ENCODE data around the gene UBE3B. TPM values are rescaled to one million over a fixed set of nuclear protein-coding genes. Genes with fewer than 3 reads are reported as not detected.

Gene UBE3B
- polyA plus RNA-seq, 5 donors = 27.0 to 34.2 (median 32.2) TPM

DNA sequence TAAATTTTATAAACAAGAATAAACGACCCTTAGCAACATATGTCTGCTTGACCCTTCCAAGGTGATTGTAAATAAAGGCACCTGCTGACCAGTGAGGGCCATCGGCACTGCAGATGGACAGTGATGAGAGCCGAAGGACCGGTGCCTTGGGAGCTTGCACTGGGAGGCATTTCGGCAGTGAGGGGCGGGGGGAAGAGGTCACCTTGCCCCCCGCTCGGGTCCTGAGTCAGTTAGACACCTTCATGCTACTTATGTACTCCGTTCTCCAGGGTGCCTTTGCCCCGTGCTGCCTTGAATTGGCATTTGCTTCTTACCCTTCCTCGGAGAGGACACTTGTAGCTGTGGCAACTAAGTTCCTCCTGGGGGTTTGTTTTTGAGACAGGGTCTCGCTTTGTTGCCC lies 72.8 kb downstream of the UBE3B start:
- DNase-seq = no peak

DNA sequence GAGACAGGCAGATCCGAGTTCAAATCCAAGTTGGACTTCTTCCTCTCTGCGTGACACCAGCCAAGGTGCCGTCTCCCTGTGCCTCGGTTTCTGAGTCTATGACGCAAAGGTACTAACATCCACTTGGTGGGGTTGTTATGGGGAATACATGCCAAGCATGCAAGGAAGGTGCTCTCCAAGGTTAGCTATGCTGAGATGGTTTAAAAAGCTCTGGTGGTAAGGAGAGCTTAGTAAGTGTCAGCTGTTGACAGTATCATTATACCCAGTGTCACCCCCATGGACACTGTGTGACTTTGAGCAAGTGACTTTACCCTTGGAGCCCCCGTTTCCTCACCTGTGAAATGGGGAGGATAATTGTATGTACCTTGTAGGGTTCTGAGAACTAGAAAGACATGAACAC lies 73.7 kb downstream of the UBE3B start:
- DNase-seq = no peak

DNA sequence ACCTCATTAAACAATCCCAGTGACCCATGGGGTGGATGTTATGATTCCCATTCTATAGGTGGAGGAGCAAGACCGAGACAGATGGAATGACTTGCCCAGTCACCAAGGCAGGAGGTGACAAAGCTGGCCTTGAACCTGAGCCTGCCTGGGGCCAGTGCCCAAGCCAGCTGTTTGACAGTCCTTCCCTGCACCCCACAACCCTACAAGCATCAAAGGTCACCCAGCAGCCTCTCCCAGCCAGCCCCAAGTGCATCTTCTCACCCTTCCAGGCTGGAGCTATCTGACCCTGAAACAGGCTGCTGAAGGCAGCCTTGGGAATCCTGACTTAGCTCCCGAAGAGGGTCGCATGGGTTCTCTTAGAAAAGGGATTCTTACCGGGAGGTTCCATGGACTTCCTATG lies 75.5 kb downstream of the UBE3B start:
- no peak for DNase-seq

DNA sequence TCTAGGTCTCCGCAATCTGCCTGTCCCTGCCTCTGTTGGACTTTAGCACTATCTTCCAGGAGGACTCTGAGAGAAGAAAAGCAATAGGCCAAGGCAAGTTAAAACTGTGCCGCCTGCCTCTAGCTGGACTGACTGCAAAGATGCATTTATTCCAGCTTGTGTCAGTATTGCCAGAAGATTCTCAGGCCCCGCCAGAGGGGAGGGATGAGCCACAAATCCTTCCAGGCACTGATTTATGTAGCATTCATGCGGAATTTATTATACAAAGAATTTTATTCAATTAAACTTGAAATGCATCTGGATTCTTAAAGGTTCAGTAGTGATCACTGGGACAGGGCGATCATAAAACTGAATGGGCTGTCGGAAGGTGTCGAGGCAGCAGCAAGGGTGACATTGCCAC lies 76.0 kb downstream of the UBE3B start:
- DNase-seq = no peak

DNA sequence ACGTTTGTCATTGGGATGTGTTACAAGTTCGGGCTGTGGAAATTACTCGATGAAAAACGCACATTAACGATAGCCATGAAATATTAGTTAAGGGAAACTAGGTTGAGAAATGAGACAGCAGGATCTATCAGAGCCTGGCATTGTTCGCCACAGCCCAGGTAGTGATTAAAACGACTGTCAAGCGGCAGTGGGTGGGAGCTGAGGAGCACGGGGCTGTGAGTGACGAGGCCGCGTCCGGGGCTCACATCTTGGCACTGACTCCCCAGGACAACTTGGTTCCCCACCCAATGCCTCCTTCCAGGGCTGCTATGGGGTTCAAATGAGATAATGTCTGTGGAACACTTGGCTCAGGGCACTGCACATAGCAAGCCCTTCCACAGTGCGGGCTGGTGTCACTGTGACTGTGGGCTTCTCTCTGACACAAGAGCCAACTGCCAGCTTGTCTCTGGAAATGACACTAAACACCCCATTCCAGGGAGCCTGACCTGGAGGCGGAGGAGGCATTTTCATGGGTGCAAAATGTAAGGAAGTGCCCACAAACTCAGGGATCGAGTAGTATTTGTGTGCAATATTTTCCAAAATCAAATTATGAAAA lies 76.6 kb downstream of the UBE3B start:
- no peak for DNase-seq

DNA sequence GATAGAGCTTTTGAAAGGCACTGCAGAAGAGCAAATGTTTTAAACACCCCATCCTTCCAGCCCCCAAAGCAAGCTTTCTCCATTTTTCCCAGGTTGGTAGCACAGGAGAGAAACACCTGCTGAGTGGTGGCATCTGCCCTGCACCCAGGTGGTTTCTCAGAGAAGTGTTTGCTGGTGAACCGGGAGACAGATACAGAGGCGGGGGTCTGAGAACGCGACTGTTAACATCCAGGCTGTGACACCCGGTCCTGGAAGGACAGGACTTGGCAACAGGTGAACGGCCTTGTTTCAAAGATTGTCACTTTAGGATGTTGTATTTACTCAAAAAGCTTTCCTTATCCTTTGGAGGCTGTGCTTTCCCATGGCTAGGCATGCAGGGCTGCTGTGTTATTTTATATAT lies 77.3 kb downstream of the UBE3B start:
- no peak for DNase-seq

DNA sequence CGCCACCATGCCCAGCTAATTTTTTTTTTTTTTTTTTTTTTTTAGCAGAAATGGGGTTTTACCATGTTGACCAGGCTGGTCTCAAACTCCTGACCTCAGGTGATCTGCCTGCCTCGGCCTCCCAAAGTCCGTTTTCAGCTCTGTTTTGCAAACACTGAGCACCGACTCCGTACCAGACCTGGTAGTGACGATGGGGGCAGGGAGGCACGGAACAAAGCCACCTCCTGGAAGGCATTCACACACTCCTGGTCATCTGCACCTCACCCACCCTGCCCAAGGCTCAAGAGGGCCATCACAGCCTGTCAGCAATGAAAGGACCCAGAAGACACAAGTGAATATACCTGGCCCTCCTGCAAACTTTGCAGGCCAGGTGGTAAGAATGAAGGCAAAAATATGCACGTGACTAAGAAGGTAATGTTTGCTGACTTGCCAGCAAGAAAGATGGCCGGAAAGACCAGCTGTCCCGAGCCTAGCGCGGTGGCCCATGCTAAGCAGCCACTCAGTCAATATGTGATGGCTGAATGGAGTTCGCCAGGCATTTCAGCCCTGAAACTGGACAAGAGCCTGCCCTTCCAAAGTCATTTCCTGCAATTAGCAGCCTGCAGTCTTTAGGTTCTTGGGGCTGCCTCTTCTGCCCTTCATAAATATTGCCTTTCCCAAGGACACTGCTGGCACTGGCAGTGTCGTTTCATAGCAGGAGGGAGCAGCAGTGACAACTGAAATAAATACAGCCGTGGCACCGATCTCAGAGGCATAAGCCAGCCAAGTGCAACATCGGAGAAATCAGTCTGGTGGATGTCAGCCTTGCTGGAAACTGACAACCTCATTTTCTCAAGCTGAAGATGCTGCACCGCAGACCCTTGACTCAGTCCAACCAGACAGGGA lies 78.2 kb downstream of the UBE3B start:
- no peak for DNase-seq

DNA sequence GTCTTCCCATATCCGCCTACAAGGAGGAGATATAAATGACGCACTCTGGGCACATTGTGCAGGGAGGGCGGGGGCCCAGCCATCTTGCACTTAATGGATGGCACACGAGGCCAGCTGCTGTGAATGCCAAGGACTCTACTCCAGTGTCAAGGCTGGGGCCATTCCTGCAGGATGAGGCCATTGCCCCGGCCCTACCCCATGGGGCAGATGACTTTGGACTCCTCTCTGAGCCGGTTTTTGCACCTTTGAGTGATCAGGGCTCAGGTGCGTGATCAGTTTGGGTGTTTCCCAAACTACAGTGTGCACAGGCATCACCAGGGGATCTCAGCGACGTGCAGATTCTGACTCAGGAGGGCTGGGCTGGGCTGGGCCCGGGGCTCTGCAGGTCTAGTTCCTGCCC lies 79.8 kb downstream of the UBE3B start:
- no peak for DNase-seq

DNA sequence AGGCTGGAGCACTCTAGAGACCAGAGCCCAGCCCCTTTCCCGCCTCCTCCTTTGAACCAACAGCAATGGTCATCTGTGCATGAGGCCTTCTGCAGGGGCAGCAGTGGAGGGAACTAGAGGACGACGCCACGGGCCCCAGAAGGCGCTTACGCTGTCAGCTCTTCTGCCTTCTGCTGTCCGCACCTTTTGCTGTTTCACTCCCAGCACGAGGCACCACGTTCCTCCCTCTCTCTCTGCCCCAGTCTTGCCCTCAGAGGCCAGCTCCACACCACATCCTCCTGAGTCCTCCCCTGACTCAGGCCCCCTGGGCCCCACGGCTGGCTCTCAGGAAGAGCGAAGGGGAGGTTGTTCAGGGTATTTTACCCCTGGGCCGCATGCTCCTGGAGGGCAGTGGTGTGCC lies 80.4 kb downstream of the UBE3B start:
- no peak for DNase-seq

DNA sequence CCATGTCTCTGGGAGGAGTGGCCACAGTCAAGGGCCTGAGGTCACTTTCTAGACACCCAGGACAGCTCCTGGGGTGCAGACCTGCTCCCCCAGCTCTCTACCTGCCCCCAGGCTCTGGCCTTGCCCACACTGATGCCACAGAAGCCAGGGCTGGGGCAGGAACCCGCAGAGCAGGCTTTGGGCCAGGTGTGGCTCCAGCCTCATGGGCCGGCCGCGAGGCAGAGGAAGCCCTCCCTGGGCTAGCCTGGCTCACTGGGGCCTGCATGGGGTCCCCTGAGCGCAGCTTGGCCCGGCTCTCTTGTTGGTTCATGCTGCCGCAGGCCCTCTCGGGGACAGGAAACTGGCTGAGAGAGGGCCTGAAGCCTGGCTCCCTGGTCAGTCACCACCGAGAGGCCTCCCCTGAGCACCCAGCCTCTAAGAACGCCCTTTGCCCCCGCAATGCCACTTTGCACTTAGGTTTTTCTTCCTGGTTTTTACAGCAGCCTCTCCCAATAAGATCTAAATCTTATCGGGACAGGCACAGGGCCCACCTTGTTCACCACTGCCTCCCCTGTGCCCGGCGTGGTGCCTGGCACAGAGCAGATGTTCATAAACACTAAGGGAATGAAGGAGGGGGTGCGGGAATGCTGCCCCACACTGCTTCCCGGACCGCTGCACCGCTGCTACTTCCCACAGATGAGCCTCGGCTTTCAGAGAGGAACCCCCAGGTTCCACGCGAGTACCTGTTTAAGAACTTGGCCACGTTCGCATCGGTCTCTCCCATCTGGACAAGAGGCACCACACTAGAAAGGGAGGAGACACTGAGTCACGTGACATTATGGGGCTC lies 81.2 kb downstream of the UBE3B start:
- no peak for DNase-seq

DNA sequence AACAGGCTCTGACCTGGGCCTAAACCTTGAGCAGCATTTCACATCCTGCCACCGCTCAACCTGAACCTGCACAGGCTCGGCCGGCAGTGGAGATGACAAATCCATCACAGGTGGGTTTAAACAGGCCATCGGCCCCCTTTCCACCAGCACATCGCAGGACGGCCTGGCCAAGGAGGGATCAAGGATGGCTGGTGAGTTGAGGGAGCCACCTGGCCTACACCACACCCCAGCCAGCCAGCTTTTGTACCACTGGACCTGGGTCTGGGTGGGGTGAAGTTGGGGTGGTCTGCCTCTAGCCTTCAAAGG lies 81.7 kb downstream of the UBE3B start:
- no peak for DNase-seq

DNA sequence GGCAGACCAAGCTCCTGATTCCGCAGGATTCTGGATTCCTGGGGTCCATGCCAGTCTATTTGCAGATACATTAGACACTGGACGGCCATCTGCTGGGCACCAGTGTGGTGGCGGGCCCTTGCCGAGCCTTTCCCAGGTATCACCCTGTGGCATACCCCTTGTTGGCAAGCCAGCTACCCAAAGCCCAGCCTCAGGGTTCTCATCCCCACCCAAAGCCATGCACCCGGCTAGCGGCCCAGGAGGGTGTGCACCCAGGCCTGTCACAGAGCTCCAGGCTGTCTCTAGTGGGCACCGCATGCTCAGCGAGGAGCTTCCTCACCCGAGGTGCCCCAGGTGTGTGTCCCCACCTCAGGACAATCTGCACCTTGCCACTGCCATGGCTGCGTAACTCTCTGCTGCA lies 82.2 kb downstream of the UBE3B start:
- DNase-seq = no peak

DNA sequence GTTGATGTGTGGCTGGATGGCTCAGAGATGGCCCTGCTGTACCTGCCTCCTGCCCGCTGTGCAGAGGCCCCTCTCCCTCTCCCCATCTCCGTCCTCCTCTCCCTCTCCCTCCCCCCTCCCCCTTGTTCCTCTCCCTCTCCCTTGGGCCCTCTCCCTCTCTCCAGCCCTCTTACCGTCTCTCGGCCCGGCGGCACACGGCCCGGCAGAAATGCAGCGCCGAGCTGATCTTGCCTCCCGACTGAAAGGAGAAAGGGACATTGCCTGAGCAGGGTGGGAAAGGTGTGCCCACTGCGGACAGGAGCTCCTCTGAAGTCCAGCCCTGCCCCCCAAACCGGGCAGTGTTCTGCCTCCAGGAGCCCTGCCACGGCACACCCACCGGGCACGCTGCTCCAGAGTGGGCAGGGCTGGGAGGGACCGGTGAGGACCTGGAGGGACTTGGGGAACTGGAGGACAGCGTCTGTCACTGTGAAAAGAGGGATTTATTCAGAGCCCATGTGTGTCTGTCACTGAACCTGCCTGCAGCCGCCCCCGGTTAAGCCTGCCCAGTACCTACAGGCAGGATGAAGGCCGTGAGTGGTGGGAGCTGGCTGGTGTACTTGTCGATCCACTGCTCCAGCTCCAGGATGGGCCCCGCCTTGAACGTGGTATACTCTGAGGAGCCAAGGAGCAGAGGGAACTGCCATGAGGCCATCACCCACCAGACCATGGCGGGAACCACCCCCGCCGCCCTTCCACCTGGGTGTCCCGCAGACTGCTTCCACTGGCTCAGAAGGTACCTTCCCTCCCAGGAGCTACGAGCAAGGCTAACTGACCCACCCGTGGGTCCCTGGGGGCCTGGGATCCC lies 83.7 kb downstream of the UBE3B start:
- no peak for DNase-seq

DNA sequence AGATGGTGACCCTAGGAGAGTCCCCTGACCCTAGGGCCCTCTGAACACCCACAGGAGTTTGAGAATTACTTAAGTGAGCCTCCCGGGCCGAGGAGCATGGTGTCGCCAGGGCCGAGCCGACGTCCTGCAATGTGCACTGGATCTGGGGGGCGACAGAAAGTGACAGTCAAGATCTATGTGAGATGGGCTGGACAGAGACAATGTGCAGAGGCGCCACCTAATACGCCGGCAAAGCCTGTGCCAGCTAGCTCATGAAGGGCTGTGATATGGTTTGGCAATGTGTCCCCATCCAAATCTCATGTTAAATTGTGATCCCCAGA lies 84.2 kb downstream of the UBE3B start:
- no peak for DNase-seq

DNA sequence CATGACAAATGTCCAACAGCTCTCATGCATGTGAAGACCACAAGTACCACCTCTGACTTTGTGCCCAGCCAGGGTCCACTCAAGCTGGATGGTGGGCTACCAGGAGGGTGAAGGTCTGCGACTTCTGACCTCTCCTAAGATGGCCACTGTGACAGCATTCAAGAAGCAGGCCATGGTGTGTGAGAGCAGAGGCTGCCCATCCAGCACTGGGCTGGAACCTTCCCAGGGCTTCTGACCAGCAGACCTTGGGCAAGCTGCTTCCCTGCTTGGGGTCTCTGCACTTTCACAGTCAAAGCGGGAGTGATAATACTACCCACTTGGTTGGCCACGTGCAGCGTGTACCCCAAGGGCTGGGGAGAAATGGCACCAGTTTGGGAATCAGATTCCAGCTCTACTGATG lies 85.4 kb downstream of the UBE3B start:
- DNase-seq = no peak

DNA sequence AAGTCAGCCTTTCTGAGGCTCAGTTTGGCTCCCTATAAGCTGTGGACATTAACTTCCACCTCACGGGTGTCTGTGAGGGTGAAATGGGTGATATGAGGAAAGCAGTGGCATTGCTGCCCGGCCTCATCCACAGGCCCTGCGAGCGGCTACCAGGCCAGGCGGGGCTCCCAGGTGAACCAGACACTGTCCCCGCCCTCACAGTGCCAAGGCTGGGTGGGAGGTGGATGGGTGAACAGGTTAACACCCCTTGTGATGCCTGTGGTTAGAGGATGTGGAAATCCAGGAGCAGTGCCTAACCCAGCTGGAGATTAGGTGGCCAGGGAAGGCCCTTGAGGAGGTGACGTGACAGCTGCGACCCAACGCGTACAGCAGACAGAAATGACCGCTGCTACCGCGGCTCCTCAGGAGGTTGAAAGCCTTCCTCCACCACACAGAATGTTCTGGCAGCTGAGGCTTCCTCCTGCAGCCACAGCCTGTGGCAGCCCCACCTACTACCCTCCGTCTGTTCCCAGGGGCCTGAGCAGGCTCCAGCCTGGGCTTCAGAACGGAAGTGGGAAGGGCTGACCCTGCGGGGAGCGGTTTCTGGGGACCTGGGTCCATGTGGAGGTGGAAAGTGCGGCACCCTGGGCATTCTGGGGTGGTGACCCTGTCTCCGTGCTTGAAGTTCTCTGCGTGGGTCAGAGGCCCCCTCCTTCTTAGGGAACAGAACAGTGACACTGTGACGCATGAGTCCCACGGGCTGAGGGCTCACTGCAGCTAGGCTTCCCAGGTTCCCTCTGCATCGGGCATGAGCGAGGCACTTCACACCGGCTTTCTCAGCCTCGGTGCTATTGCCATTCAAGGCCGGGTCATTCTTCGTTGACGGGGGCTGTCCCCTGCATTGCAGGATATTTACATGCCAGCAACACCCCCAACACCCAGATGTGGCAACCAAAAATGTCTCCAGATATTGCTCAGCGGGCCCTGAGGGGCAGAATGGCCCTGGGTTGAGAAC lies 86.2 kb downstream of the UBE3B start:
- no peak for DNase-seq

DNA sequence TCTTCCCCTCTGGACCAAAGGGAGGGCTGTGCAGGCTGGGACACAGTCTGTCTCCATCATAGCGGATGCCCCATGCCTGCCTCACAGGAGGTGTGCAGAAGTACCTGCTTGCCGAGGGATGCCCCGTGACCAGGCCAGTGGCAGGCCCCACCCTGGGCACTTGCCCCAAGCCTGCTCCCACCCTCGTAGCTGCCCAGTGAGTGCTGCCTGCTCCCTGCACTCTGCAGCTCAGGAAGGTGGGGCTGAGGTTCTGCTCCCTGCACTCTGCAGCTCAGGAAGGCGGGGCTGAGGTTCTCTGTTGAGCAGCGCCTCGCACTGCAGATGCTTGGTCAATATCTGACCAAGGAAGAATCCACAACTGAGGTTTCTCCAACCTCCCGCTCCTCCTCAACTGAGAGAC lies 89.0 kb downstream of the UBE3B start:
- no peak for DNase-seq

DNA sequence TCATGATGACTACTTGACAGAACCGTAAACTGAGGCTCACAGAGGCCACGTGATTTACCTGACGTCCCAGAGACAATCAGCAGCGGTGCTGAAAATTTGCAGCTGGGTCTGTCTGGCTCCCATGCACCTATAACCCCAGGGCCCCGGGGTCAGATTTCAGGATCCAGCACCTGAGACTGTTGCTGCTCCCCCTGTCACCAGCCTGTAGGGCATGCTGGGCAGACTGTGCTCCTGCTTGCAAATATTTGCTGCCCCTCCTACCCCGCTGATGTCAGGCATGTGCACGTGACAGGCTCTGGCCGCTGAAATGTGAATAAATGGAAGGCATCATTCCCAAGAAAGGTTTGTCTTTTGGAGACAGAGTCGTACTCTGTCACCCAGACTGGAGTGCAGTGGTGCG lies 89.9 kb downstream of the UBE3B start:
- DNase-seq = no peak

DNA sequence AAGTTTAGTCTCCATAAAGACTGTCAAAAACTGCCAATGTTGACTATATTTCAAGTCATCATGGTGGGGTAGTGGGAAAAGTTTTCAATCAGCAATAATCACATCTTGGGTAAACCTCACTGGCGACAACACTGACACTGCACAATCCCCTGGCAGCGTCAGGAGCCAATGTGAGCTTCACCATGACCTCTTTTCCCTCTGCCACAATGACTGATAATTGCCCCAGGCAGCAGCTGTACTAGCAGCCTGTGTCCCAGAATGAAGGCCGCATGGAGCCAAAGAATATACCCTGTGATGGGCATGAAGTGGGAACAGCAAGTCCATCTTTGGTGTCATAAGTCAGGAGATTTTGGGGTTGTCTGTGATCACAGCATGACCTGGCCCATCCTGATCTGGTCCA lies 90.5 kb downstream of the UBE3B start:
- DNase-seq = no peak

DNA sequence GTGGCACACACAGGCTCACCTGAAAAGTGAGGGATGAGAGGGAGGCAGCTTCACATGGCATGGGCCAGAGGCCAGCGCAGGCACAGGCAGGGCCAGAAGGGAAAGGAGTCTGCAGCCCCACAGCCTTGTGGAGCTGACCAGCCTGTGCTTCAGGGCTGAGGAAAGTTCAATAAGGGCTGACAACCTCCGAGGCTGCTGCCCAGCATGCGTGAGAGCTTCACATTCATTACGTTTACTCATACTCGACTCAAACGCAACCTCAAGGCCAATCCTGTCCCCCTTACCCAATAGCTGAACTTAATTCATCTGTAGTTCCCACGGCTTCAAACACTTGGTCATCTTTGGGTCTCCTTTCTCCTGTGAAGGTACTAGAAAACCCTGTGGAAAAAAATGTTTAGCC lies 91.1 kb downstream of the UBE3B start:
- DNase-seq = no peak

All from right lung (tissue), 5 donors.